Ovary (tissue), 3 donors: ENCODE measurements around the gene C4BPA.

Experiments
- EP300 ChIP-seq: sonication (generic); formaldehyde crosslinking; IDR thresholded peaks from one replicate; pipeline ENCODE4 v1.6.1; 2017; ENCODE audit warnings: antibody characterized with exemption
- POLR2A ChIP-seq: fragments of 450-650 bp; IDR thresholded peaks from one replicate; pipeline ENCODE4 v1.6.1; 2017; ENCODE audit warnings: antibody characterized with exemption, mild to moderate bottlenecking, moderate library complexity
- TF ChIP-seq, protein P1 (sequence below), 3 donors: fragments of 450-650 bp in 2 of 3; fragments of 200-600 bp in 1 of 3; IDR thresholded peaks; one replicate each; pipeline versions ENCODE4 v1.5.1 to v1.8.0; 2016 to 2022; ENCODE audit warnings: antibody characterized with exemption in 3 of 3, mild to moderate bottlenecking in 1 of 3
- donor health status: DM: no; HTN: no; CAD: no.

DNA sequence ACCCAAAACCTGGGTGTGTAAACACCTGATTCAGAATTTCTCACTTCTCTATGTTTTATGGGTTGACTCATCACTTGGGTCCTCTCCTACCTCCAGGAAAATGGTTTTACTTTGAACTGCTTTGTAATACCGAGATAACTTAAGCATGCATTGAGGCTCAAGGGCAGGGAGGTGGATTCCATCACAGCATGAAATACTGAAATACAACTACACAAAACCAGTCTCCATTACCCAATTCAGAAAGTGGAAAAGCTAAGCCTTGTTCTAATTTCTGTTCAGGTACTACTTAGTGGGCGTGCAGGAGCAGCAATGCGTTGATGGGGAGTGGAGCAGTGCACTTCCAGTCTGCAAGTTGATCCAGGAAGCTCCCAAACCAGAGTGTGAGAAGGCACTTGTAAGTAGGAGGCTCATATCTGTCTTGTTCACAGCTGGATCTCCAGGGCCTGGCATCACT lies 6.1 kb upstream of the C4BPA start:
- TF ChIP-seq, protein P1, sequence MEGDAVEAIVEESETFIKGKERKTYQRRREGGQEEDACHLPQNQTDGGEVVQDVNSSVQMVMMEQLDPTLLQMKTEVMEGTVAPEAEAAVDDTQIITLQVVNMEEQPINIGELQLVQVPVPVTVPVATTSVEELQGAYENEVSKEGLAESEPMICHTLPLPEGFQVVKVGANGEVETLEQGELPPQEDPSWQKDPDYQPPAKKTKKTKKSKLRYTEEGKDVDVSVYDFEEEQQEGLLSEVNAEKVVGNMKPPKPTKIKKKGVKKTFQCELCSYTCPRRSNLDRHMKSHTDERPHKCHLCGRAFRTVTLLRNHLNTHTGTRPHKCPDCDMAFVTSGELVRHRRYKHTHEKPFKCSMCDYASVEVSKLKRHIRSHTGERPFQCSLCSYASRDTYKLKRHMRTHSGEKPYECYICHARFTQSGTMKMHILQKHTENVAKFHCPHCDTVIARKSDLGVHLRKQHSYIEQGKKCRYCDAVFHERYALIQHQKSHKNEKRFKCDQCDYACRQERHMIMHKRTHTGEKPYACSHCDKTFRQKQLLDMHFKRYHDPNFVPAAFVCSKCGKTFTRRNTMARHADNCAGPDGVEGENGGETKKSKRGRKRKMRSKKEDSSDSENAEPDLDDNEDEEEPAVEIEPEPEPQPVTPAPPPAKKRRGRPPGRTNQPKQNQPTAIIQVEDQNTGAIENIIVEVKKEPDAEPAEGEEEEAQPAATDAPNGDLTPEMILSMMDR (IDR thresholded peaks at IDR 0.05) = no peak
- TF ChIP-seq EP300 = no peak
- TF ChIP-seq POLR2A = no peak
